Measurements from ENCODE around the gene HSBP1L1.

- TF ChIP-seq YY1 (IDR thresholded peaks at IDR 0.05; ENCODE audit: insufficient read depth, insufficient read length) (no peak), ZNF274 (IDR thresholded peaks at IDR 0.05; ENCODE audit: low read depth, low read length) (no peak), SUZ12 (IDR thresholded peaks at IDR 0.05; ENCODE audit: extremely low read depth, insufficient read depth, insufficient read length) (no peak)
Observed at GRCh38 chr18:79942211-79942610, 22.2 kb upstream of the HSBP1L1 start.

All from NT2/D1 (cell line).